Transverse colon (tissue), 4 donors: ENCODE data around the gene IGLL1. TPM values are rescaled to one million over a fixed set of nuclear protein-coding genes. Genes with fewer than 3 reads are reported as not detected.

ENCODE experiments used
- DNase-seq: peaks from one replicate; pipeline ENCODE4 v3.0.0-alpha.2; 2019
- H3K27ac ChIP-seq, 4 donors: fragments of 200-600 bp; sonication (generic); 2 replicates each; pipeline ENCODE4 v1.5.1; 2016 to 2018; ENCODE audit warnings: inconsistent platforms in 4 of 4
- H3K27me3 ChIP-seq: fragments of 200-600 bp; sonication (generic); 2 replicates; pipeline ENCODE4 v1.5.1; 2017; ENCODE audit warnings: inconsistent platforms
- H3K36me3 ChIP-seq, 4 donors: fragments of 200-600 bp; sonication (generic); 2 replicates each; pipeline ENCODE4 v1.5.1; 2017 to 2019; ENCODE audit warnings: inconsistent platforms in 4 of 4
- H3K4me1 ChIP-seq, 4 donors: fragments of 200-600 bp; sonication (generic); 2 replicates each; pipeline ENCODE4 v1.5.1; 2017 to 2020; ENCODE audit warnings: inconsistent platforms in 4 of 4
- H3K4me3 ChIP-seq, 4 donors: fragments of 200-600 bp; sonication (generic); 1 replicate in 1 of 4; 2 replicates in 3 of 4; pipeline versions ENCODE4 v1.5.1 to v1.6.1; 2017 to 2019; ENCODE audit warnings: inconsistent platforms in 4 of 4
- H3K9me3 ChIP-seq, 2 donors: fragments of 200-600 bp; sonication (generic); 2 replicates each; pipeline ENCODE4 v1.5.1; 2017 to 2019; ENCODE audit warnings: inconsistent platforms in 2 of 2
- EP300 ChIP-seq: sonication (generic); formaldehyde crosslinking; IDR thresholded peaks from one replicate; pipeline ENCODE4 v1.6.1; 2017; ENCODE audit warnings: antibody characterized with exemption, low read depth
- POLR2A ChIP-seq: fragments of 450-650 bp; IDR thresholded peaks from one replicate; pipeline ENCODE4 v1.6.1; 2016; ENCODE audit warnings: antibody characterized with exemption, mild to moderate bottlenecking, moderate library complexity
- POLR2AphosphoS5 ChIP-seq, 3 donors: sonication (generic); formaldehyde crosslinking; IDR thresholded peaks; one replicate each; pipeline ENCODE4 v1.6.1; 2016; ENCODE audit warnings: antibody characterized with exemption in 3 of 3
- WGBS, 2 donors: methylation state at CpG; one replicate each; pipeline ENCODE4 v1.1.5; 2018; ENCODE audit warnings: low coverage in 1 of 2; 5-methylcytosine and 5-hydroxymethylcytosine counted together
- in situ Hi-C, 4 donors: fragments of 200-750 bp; cut with MboI; loops; one replicate each; pipeline versions ENCODE4 v1.15.0 to v1.15.1; 2017; ENCODE audit warnings: low sequenced_read_pairs in 3 of 4, low pct_ligation_motif_present in 1 of 4, low pct_unique_long_range_greater_than_20kb in 1 of 4
- intact Hi-C: fragments of 100-400 bp; cut with DNase I; formaldehyde crosslinking; loops from one replicate; pipeline ENCODE4 v1.15.1; 2023; ENCODE audit warnings: low total_unique reads
- small RNA-seq, 4 donors: library from RNA; depleted of rRNA; stranded (forward); fragments of <200 nt; gene quantifications; one replicate each; pipeline ENCODE3, GENCODE V24; 2016
- total RNA-seq, 4 donors: library from RNA; depleted of rRNA; stranded (reverse); fragments of >200 nt; gene quantifications; one replicate each; pipeline ENCODE4 v1.1.0, GENCODE V29; 2016
- TF ChIP-seq, protein P1 (sequence below), 5 experiments: fragments of 200-600 bp in 3 of 5; fragments of 450-650 bp in 2 of 5; sonication (generic) in 3 of 5; IDR thresholded peaks; 1 replicate in 2 of 5; 2 replicates in 3 of 5; pipeline ENCODE4 v1.5.1; 2016 to 2017; ENCODE audit warnings: antibody characterized with exemption in 5 of 5, inconsistent platforms in 3 of 5, mild to moderate bottlenecking in 2 of 5, moderate library complexity in 1 of 5

The IGLL1 gene
- total RNA-seq, 4 donors from 2014 or later, result not detected

DNA sequence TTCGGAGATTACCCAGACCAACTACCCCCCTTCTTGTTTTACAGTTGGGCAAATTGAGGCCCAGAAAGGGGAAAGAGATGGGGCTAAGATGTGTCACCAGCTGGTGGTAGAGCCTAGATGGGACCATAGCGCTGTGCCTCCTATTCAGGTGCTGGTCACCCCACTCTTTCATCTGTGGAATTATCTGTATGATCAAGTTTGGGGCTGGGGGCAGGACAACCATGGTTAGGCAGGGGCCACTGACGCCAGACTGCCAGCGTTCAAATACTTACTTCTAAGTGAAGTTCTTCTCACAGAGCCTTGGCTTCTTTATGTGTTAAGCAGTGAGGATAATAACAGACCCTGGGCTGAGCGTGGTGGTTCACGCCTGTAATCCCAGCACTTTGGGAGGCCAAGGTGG lies 55.9 kb downstream of the IGLL1 start:
- TF ChIP-seq POLR2AphosphoS5 (IDR thresholded peaks at IDR 0.05), result no peak
- TF ChIP-seq, protein P1, sequence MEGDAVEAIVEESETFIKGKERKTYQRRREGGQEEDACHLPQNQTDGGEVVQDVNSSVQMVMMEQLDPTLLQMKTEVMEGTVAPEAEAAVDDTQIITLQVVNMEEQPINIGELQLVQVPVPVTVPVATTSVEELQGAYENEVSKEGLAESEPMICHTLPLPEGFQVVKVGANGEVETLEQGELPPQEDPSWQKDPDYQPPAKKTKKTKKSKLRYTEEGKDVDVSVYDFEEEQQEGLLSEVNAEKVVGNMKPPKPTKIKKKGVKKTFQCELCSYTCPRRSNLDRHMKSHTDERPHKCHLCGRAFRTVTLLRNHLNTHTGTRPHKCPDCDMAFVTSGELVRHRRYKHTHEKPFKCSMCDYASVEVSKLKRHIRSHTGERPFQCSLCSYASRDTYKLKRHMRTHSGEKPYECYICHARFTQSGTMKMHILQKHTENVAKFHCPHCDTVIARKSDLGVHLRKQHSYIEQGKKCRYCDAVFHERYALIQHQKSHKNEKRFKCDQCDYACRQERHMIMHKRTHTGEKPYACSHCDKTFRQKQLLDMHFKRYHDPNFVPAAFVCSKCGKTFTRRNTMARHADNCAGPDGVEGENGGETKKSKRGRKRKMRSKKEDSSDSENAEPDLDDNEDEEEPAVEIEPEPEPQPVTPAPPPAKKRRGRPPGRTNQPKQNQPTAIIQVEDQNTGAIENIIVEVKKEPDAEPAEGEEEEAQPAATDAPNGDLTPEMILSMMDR (IDR thresholded peaks at IDR 0.05), result no peak
- intact Hi-C loops, result no loop called here
- Histone ChIP-seq H3K27ac (no peak overlapping the region), H3K36me3 (no peaks in the 10 kb centered on the region), H3K4me1 (peaks cover 13 to 32% (median 24%) of the 10 kb centered on the region in 4 donors), H3K9me3 (no peaks in the 10 kb centered on the region), H3K4me3 (no peak overlapping the region), H3K27me3 (no peaks in the 10 kb centered on the region)
- in situ Hi-C loops, result no loop called here
- 95% methylated on average over 6 of the region's 6 CpGs; no CpG with 5 or more reads in 1 of the 2 donors for WGBS, 2 donors
- no peak for DNase-seq

DNA sequence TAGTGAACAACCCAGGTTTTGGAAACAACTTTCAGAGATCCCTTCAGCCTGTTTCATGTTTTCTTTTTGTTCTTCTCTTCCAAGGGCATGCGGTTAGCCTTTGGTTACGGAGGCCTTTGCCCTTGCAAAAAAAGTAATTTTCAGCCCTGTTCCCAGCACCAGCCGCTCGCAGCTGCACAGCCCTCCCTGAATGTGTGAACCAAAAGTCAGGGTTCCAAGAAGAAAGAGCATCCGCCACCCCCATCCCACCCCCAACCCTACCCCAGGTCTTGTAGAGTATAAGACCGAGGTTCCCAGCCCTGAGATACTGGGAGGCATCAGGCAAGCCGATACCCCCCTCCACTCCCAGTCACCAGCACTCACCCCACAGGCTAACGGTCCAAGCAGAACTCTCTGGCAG lies 56.4 kb downstream of the IGLL1 start:
- in situ Hi-C loops, result no loop called here
- H3K27ac ChIP-seq, result peak overlapping the region in 3 of 4 donors; percentile 88 to 94 (median 93)
- 95 to 100% methylated on average over 3 to 8 of the region's 8 CpGs for WGBS, 2 donors

More for the DNA sequence above, 56.4 kb downstream of the IGLL1 start:
- no peak for TF ChIP-seq POLR2AphosphoS5 (IDR thresholded peaks at IDR 0.05)
- TF ChIP-seq, protein P1 (IDR thresholded peaks at IDR 0.05), result no peak
- TF ChIP-seq POLR2A, result no peak
- no peak for TF ChIP-seq EP300
- Histone ChIP-seq H3K9me3 (no peaks in the 10 kb centered on the region), H3K36me3 (no peaks in the 10 kb centered on the region), H3K27me3 (no peaks in the 10 kb centered on the region), H3K4me3 (no peak overlapping the region), H3K4me1 (peaks cover 13 to 36% (median 26%) of the 10 kb centered on the region in 4 donors)
- DNase-seq, result no peak
- intact Hi-C loops, result no loop called here

Small RNAs within 50 kb of the gene (small RNA-seq; reads per million reads assigned to genes)
- gene AP000346.3, result 0 reads per million in 4 donors

Other genes starting within 250 kb of the IGLL1 start
- gene DRICH1, start 52.0 kb upstream of the IGLL1 start, total RNA-seq, result 1 to 10 TPM in 1 of 4 donors, under 1 TPM in 2, not detected in 1; 0.48 to 7.8 (median 0.82) TPM
- gene RGL4, start 110.7 kb upstream of the IGLL1 start, total RNA-seq, result 1 to 10 TPM in 1 of 4 donors, under 1 TPM in 1, not detected in 2; 0.82 to 1.1 TPM
- gene ZNF70, start 170.8 kb upstream of the IGLL1 start, total RNA-seq, result 1 to 10 TPM; 2.7 to 7.5 (median 5.9) TPM
- gene VPREB3, start 174.1 kb upstream of the IGLL1 start, total RNA-seq, result 1 to 10 TPM in 2 of 4 donors, not detected in 2; 2.6 to 5.4 TPM
- gene C22orf15, start 182.7 kb upstream of the IGLL1 start, total RNA-seq, result not detected
- 10 to 100 TPM; 15.3 to 80.1 (median 50.8) TPM for gene CHCHD10, start 187.7 kb upstream of the IGLL1 start, total RNA-seq
- gene MMP11, start 192.6 kb upstream of the IGLL1 start, total RNA-seq, result 1 to 10 TPM; 1.2 to 2.2 (median 1.6) TPM
- 10 to 100 TPM; 33.7 to 61.3 (median 54.7) TPM for gene SMARCB1, start 206.7 kb upstream of the IGLL1 start, total RNA-seq